Esophagus muscularis mucosa (tissue), 4 donors: ENCODE measurements around the gene DISP2. TPM values are rescaled to one million over a fixed set of nuclear protein-coding genes. Genes with fewer than 3 reads are reported as not detected.

Experiments used
- DNase-seq: peaks from one replicate; pipeline ENCODE4 v3.0.0-alpha.2; 2017; ENCODE audit errors: extremely low spot score
- H3K27ac ChIP-seq, 4 donors: fragments of 200-600 bp; sonication (generic); replicated peaks in 1 of 4; 1 replicate in 3 of 4; 2 replicates in 1 of 4; pipeline ENCODE4 v1.5.1; 2016 to 2019; ENCODE audit warnings: mild to moderate bottlenecking in 1 of 4
- H3K27me3 ChIP-seq, 4 donors: fragments of 200-600 bp; sonication (generic); one replicate each; pipeline versions ENCODE4 v1.5.1 to v1.6.0; 2016 to 2019
- H3K36me3 ChIP-seq, 4 donors: fragments of 200-600 bp; sonication (generic); one replicate each; pipeline ENCODE4 v1.5.1; 2016 to 2019
- H3K4me1 ChIP-seq, 4 donors: fragments of 200-600 bp; sonication (generic); one replicate each; pipeline ENCODE4 v1.5.1; 2016 to 2019
- H3K4me3 ChIP-seq, 4 donors: fragments of 200-600 bp; sonication (generic); 1 replicate in 2 of 4; 2 replicates in 2 of 4; pipeline ENCODE4 v1.5.1; 2016 to 2019; ENCODE audit warnings: mild to moderate bottlenecking in 4 of 4, moderate library complexity in 1 of 4
- H3K9me3 ChIP-seq, 4 donors: fragments of 200-600 bp; sonication (generic); 1 replicate in 3 of 4; 2 replicates in 1 of 4; pipeline ENCODE4 v1.5.1; 2016 to 2019
- CTCF ChIP-seq, 3 experiments: fragments of 200-600 bp in 2 of 3; fragments of 450-650 bp in 1 of 3; sonication (generic) in 2 of 3; IDR thresholded peaks; one replicate each; pipeline ENCODE4 v1.5.1; 2017 to 2019; ENCODE audit warnings: antibody characterized with exemption in 3 of 3, mild to moderate bottlenecking in 2 of 3, moderate library complexity in 1 of 3
- EP300 ChIP-seq: sonication (generic); formaldehyde crosslinking; IDR thresholded peaks from one replicate; pipeline ENCODE4 v1.6.1; 2017; ENCODE audit warnings: antibody characterized with exemption
- POLR2A ChIP-seq: fragments of 450-650 bp; IDR thresholded peaks from one replicate; pipeline ENCODE4 v1.6.1; 2017; ENCODE audit warnings: antibody characterized with exemption, moderate library complexity, mild to moderate bottlenecking, low read depth
- POLR2AphosphoS5 ChIP-seq, 2 donors: sonication (generic); formaldehyde crosslinking; IDR thresholded peaks; one replicate each; pipeline ENCODE4 v1.6.1; 2017; ENCODE audit warnings: antibody characterized with exemption in 2 of 2
- WGBS: methylation state at CpG from one replicate; pipeline ENCODE4 v1.1.5; 2018; 5-methylcytosine and 5-hydroxymethylcytosine counted together
- intact Hi-C: fragments of 100-400 bp; cut with DNase I; formaldehyde crosslinking; loops from one replicate; pipeline ENCODE4 v1.15.1; 2023
- total RNA-seq, 4 donors: library from RNA; depleted of rRNA; stranded (reverse); fragments of >200 nt; gene quantifications; one replicate each; pipeline versions ENCODE4 v1.1.0 to v1.2.1, GENCODE V29; 2016

Gene DISP2
- total RNA-seq, 4 donors from 2014 or later, result 0.13 to 0.42 (median 0.26) TPM

- TF ChIP-seq EP300, result no peak
- no peak for TF ChIP-seq POLR2AphosphoS5 (IDR thresholded peaks at IDR 0.05)
- no peak for TF ChIP-seq CTCF (IDR thresholded peaks at IDR 0.05)
- TF ChIP-seq POLR2A, result no peak
- peaks cover 8 to 36% (median 26%) of the 10 kb centered on the region in 4 donors for H3K36me3 ChIP-seq
- H3K27me3 ChIP-seq, result no peaks in the 10 kb centered on the region
- intact Hi-C loops, result no loop called here
- no peak for DNase-seq
- peak overlapping the region; percentile 96 to 98 (median 98) for H3K27ac ChIP-seq
- WGBS, result 56% methylated on average over 7 of the region's 19 CpGs
- H3K4me1 ChIP-seq, result peaks cover 90 to 100% (median 98%) of the 10 kb centered on the region in 4 donors
- no peaks in the 10 kb centered on the region for H3K9me3 ChIP-seq
- peak overlapping the region; percentile 56 to 65 (median 64) for H3K4me3 ChIP-seq
Observed at GRCh38 chr15:40337597-40337996, 20.4 kb upstream of the DISP2 start.

GRCh38 chr15:40338041-40338657, 19.9 kb upstream of the DISP2 start:
- H3K9me3 ChIP-seq, result no peaks in the 10 kb centered on the region
- no peak for DNase-seq

DNA sequence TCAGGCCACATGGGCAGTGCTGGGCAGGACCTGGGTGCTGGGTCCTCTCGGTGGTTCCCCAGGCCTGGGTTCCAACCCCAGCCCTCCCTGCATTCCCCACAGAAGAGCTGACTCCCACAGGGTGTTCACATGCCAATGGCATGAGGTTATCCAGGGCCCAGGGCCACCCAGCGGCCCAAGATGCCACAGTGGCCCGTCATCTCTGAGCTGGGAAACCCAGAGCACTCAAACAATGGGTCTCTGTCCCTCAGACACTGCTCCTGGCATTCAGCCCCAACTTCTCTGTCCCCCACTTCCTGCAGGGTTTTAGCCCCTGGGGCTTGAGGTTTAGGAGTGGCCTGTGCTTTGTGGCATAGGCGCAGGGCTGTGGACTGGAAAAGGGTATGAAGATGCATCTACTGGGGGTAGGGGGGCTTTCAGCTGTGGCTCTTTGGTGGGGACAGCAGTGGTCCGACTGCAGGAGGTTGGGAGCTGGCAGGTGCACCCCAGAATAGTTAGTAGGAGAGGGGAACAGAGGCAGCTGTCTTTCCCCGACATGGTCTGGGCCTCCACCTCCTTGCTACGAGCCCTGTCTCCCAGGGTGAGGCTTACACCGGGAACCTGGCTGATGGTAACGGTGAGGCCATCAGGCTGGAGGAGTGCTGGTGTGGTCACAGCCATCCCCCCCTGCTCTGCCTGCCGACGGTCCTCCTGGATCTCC, 18.9 kb upstream of the DISP2 start:
- peak overlapping the region; percentile 56 to 65 (median 64) for H3K4me3 ChIP-seq
- no peak for DNase-seq
- intact Hi-C loops, result loop anchor here (2.0 kb wide), 1 partner anchor 16 kb away; the partner anchor contains the start of gene INAFM2

More at GRCh38 chr15:40338041-40338657, 19.9 kb upstream of the DISP2 start:
- H3K36me3 ChIP-seq, result peaks cover 8 to 36% (median 26%) of the 10 kb centered on the region in 4 donors
- H3K4me3 ChIP-seq, result peak overlapping the region; percentile 56 to 65 (median 64)
- peaks cover 94 to 100% (median 98%) of the 10 kb centered on the region in 4 donors for H3K4me1 ChIP-seq
- H3K27me3 ChIP-seq, result no peaks in the 10 kb centered on the region
- intact Hi-C loops, result loop anchor here (2.0 kb wide), 1 partner anchor 15 kb away; the partner anchor contains the start of gene INAFM2
- no peak for TF ChIP-seq POLR2A
- TF ChIP-seq POLR2AphosphoS5 (IDR thresholded peaks at IDR 0.05), result peak in 1 of 2 donors; percentile 38
- peak; percentile 66 to 79 (median 67) for TF ChIP-seq CTCF (IDR thresholded peaks at IDR 0.05)
- peak overlapping the region; percentile 96 to 98 (median 98) for H3K27ac ChIP-seq
- WGBS, result 31% methylated on average over 11 of the region's 11 CpGs

GRCh38 chr15:40339621-40339945, 18.4 kb upstream of the DISP2 start:
- Histone ChIP-seq H3K27ac (peak overlapping the region; percentile 96 to 98 (median 98)), H3K36me3 (peaks cover 8 to 36% (median 26%) of the 10 kb centered on the region in 4 donors), H3K4me1 (peaks cover 94 to 100% (median 98%) of the 10 kb centered on the region in 4 donors), H3K9me3 (no peaks in the 10 kb centered on the region), H3K4me3 (peak overlapping the region; percentile 56 to 65 (median 64)), H3K27me3 (no peaks in the 10 kb centered on the region)
- TF ChIP-seq POLR2A (no peak), EP300 (no peak), POLR2AphosphoS5 (IDR thresholded peaks at IDR 0.05) (no peak), CTCF (IDR thresholded peaks at IDR 0.05) (peak in 1 of 3 experiments; percentile 9)
- WGBS, result 45% methylated on average over 2 of the region's 7 CpGs
- intact Hi-C loops, result loop anchor here (2.0 kb wide), 1 partner anchor 17 kb away; the partner anchor contains the start of gene INAFM2
- DNase-seq, result no peak

More for the DNA sequence above, 18.9 kb upstream of the DISP2 start:
- peak overlapping the region; percentile 96 to 98 (median 98) for H3K27ac ChIP-seq
- no peaks in the 10 kb centered on the region for H3K27me3 ChIP-seq
- H3K4me1 ChIP-seq, result peaks cover 94 to 100% (median 98%) of the 10 kb centered on the region in 4 donors
- 62% methylated on average over 7 of the region's 11 CpGs for WGBS
- peaks cover 8 to 36% (median 26%) of the 10 kb centered on the region in 4 donors for H3K36me3 ChIP-seq
- TF ChIP-seq POLR2A, result no peak
- no peak for TF ChIP-seq CTCF (IDR thresholded peaks at IDR 0.05)
- no peak for TF ChIP-seq EP300
- peak; percentile 68 to 92 for TF ChIP-seq POLR2AphosphoS5 (IDR thresholded peaks at IDR 0.05)
- no peaks in the 10 kb centered on the region for H3K9me3 ChIP-seq
